ENCODE data around the gene SCT.
"Not testable (repeated sequence)": the region's sequence is repeated elsewhere in the genome, so short reads cannot be mapped to it uniquely, and the experiment has no call there.

Gene SCT

DNA sequence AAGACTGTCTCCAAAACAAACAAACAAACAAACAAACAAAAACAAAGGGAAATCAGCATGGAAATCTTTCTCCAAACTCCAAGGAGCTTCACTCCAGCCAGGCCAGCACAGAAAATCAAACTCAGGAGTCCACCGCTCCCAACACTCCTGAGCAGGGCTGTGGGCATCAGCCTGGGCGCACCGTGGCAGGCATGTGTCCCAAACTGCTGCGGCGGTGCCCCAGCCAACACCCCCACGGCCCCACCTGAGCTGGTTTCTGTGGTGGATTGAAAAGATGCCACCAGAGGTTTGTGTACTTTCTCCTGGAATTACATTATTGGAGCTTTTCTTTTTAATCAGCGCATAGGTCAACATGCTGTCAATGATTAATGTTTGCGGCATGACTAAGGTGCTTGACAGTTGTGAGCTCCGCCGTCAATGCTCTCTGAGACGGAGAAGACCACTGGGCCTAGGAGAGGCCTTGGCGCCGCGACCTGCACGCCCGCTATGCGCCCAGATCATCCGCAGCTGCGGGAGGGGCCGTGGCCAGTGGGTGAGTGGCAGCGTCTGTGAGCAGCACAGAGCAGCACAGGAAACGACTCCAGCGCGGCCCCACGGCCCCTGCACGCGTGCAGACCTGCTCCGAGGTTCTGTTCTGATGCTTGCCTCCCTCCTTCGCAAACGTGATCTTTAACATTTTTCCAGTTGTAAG, 28.2 kb upstream of the SCT start:
- no peak for DNase-seq (ENCODE audit: low read depth)
- TF ChIP-seq, protein P1, sequence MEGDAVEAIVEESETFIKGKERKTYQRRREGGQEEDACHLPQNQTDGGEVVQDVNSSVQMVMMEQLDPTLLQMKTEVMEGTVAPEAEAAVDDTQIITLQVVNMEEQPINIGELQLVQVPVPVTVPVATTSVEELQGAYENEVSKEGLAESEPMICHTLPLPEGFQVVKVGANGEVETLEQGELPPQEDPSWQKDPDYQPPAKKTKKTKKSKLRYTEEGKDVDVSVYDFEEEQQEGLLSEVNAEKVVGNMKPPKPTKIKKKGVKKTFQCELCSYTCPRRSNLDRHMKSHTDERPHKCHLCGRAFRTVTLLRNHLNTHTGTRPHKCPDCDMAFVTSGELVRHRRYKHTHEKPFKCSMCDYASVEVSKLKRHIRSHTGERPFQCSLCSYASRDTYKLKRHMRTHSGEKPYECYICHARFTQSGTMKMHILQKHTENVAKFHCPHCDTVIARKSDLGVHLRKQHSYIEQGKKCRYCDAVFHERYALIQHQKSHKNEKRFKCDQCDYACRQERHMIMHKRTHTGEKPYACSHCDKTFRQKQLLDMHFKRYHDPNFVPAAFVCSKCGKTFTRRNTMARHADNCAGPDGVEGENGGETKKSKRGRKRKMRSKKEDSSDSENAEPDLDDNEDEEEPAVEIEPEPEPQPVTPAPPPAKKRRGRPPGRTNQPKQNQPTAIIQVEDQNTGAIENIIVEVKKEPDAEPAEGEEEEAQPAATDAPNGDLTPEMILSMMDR (IDR thresholded peaks at IDR 0.05; ENCODE audit: insufficient read depth, low read depth, low read length, missing control alignments): no peak
- H3K4me3 ChIP-seq (ENCODE audit: low read length): no peak overlapping the region

DNA sequence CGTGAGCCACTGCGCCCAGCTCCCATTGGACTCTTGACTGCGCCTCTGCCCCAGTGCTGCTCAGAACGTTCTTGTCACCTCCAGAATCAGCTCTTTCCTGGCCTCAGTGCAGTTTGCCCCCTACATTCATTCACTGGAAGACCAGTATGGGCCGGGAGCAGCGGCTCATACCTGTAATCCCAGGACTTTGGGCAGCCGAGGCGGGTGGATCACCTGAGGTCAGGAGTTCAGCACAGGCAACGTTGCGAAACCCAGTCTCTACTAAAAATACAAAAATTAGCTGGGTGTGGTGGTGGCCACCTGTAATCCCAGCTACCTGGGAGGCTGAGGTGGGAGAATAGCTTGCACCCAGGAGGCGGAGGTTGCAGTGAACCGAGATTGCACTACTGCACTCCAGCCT, 27.5 kb upstream of the SCT start:
- not testable (repeated sequence) for DNase-seq (ENCODE audit: low read depth); H3K4me3 ChIP-seq (ENCODE audit: low read length)

DNA sequence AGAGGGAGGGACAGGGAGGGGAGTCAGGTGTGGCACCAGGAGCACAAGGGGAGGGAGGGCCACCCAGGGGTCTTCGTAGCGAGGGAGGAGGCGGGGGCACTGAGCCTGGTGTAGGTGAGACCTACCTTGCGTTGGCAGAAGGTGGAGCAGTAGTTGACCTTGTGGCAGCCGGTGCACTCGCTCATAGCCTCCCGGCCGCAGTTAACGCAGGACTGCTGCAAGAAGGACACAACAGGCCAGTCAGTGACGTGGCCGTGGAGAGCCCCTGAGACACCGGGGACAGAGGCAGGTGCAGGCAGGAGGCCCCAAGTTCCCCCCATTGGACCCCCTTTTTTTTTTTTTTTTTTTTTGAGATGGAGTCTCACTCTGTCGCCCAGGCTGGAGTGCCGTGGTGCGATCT, 26.9 kb upstream of the SCT start:
- TF ChIP-seq, protein P1 (IDR thresholded peaks at IDR 0.05; ENCODE audit: insufficient read depth, low read depth, low read length, missing control alignments): no peak
- no peak overlapping the region for H3K4me3 ChIP-seq (ENCODE audit: low read length)
- DNase-seq (ENCODE audit: low read depth): no peak

DNA sequence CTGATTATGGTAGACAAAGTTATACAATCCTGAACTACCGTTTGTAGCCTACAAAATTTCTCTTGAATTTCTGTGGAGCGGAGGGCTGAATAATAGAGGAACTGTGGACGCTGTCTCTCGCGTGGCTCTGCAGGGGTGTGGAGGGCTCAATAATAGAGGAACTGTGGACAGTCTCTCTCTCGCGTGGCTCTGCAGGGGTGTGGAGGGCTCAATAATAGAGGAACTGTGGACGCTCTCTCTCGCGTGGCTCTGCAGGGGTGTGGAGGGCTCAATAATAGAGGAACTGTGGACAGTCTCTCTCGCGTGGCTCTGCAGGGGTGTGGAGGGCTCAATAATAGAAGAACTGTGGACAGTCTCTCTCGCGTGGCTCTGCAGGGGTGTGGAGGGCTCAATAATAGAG, 26.2 kb upstream of the SCT start:
- not testable (repeated sequence) for H3K4me3 ChIP-seq (ENCODE audit: low read length); DNase-seq (ENCODE audit: low read depth)

- TF ChIP-seq, protein P1 (IDR thresholded peaks at IDR 0.05; ENCODE audit: insufficient read depth, low read depth, low read length, missing control alignments): no peak
Measured at GRCh38 chr11:650482-650881, 23.5 kb upstream of the SCT start.

DNA sequence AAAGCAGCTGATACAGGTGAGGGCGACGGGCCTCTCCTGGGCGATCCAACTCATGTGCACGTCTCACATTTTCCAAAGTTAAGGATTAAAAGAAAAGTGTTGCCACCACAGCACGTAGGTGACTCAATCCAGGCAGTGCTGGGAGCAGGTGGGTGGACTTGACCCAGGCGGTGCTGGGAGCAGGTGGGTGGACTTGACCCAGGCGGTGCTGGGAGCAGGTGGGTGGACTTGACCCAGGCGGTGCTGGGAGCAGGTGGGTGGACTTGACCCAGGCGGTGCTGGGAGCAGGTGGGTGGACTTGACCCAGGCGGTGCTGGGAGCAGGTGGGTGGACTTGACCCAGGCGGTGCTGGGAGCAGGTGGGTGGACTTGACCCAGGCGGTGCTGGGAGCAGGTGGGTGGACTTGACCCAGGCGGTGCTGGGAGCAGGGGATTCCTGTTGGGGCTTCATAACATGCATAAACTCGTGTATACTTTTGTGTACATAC, 20.7 kb upstream of the SCT start:
- not testable (repeated sequence) for H3K4me3 ChIP-seq (ENCODE audit: low read length); DNase-seq (ENCODE audit: low read depth)

More at GRCh38 chr11:650482-650881, 23.5 kb upstream of the SCT start:
- no peak overlapping the region for H3K4me3 ChIP-seq (ENCODE audit: low read length)
- DNase-seq (ENCODE audit: low read depth): no peak

GRCh38 chr11:646214-646613, 19.2 kb upstream of the SCT start:
- TF ChIP-seq, protein P1 (IDR thresholded peaks at IDR 0.05; ENCODE audit: insufficient read depth, low read depth, low read length, missing control alignments): no peak
- no peak for DNase-seq (ENCODE audit: low read depth)
- no peak overlapping the region for H3K4me3 ChIP-seq (ENCODE audit: low read length)

GRCh38 chr11:645536-645935, 18.6 kb upstream of the SCT start:
- no peak overlapping the region for H3K4me3 ChIP-seq (ENCODE audit: low read length)
- no peak for DNase-seq (ENCODE audit: low read depth)
- TF ChIP-seq, protein P1 (IDR thresholded peaks at IDR 0.05; ENCODE audit: insufficient read depth, low read depth, low read length, missing control alignments): no peak

Data from epithelial cell of esophagus (primary cell).